HCT116 (cell line): ENCODE measurements around the gene GFPT2. TPM values are rescaled to one million over a fixed set of nuclear protein-coding genes. Genes with fewer than 3 reads are reported as not detected.
A peak's percentile ranks its signal among the peaks of the same experiment; 100 is the strongest.

Experiments
- ATAC-seq: fragments of 200-7000 bp; cut with Tn5 transposase; 2 replicates; pipeline ENCODE4 v1.9.1; 2020; ENCODE audit warnings: mild to moderate bottlenecking, moderate library complexity
- BruUV-seq: library from RNA; stranded (reverse); fragments of 400-500 nt; replicated peaks from 2 replicates; lab custom pipeline; 2021; lab: Mats Ljungman, UMichigan
- CTCF ChIA-PET: fragments of 300-600 bp; sonication (Branson Sonifier 250); formaldehyde crosslinking; loops from one replicate; lab custom pipeline; 2021; ENCODE audit warnings: antibody characterized with exemption; lab: Charles Lee
- POLR2A ChIA-PET: fragments of 300-600, 350-600 bp; sonication (Branson Sonifier 250); formaldehyde crosslinking; loops from one replicate; lab custom pipeline; 2021; ENCODE audit warnings: antibody characterized with exemption; lab: Charles Lee
- RAD21 ChIA-PET, 2 experiments: fragments of 300-600 bp; sonication (Branson Sonifier 250); formaldehyde crosslinking; loops; one replicate each; lab custom pipeline; 2023; ENCODE audit warnings: low total read pairs in 2 of 2; ENCODE audit not compliant: uncharacterized antibody in 2 of 2, unreplicated experiment in 2 of 2, low non-redundant PET in 1 of 2; lab: Charles Lee
- DNase-seq: peaks from one replicate; pipeline ENCODE4 v3.0.0-alpha.2; 2010; ENCODE audit warnings: low read depth, low spot score
- H2AFZ ChIP-seq: fragments of 200-600 bp; shearing (Covaris generic), sonication (generic); 2 replicates; pipeline ENCODE4 v1.6.1; 2017; ENCODE audit warnings: low read depth, mixed run types, mixed read lengths, antibody characterized with exemption, low read length; ENCODE audit not compliant: poor library complexity, severe bottlenecking
- H3K27ac ChIP-seq: 2 replicates; pipeline ENCODE4 v1.5.1; 2012; ENCODE audit warnings: low read depth, low read length
- H3K27me3 ChIP-seq: fragments of 200-600 bp; sonication (generic); 2 replicates; pipeline ENCODE4 v1.6.1; 2016; ENCODE audit warnings: mixed run types, low read length, mixed read lengths; ENCODE audit not compliant: insufficient read depth
- H3K36me3 ChIP-seq, 2 experiments: fragments of 200-500 bp in 1 of 2; fragments of 200-600 bp in 1 of 2; sonication (Bioruptor generic) in 1 of 2; sonication (generic) in 1 of 2; 2 replicates each; pipeline versions ENCODE4 v1.5.1 to v1.6.1; 2014 to 2016; ENCODE audit warnings: low read length in 2 of 2, inconsistent platforms in 1 of 2, mixed read lengths in 1 of 2, mixed run types in 1 of 2; ENCODE audit not compliant: insufficient read depth in 2 of 2, control insufficient read depth in 1 of 2
- H3K4me1 ChIP-seq, 2 experiments: fragments of 200-600 bp in 1 of 2; sonication (generic) in 1 of 2; 2 replicates each; pipeline versions ENCODE4 v1.5.1 to v1.6.1; 2012 to 2017; ENCODE audit warnings: low read length in 2 of 2, inconsistent platforms in 1 of 2, mild to moderate bottlenecking in 1 of 2, mixed read lengths in 1 of 2, mixed run types in 1 of 2, moderate library complexity in 1 of 2; ENCODE audit not compliant: insufficient read depth in 2 of 2, control insufficient read depth in 1 of 2
- H3K4me2 ChIP-seq: fragments of 200-600 bp; sonication (generic); 2 replicates; pipeline ENCODE4 v1.6.1; 2017; ENCODE audit warnings: mixed run types, low read length, mixed read lengths
- H3K4me3 ChIP-seq, 2 experiments: fragments of 200-600 bp in 1 of 2; sonication (generic) in 1 of 2; replicated peaks in 1 of 2; 2 replicates each; pipeline ENCODE4 v1.5.1; 2011 to 2016; ENCODE audit warnings: low read length in 2 of 2, control low read depth in 1 of 2, low read depth in 1 of 2, mild to moderate bottlenecking in 1 of 2, mixed read lengths in 1 of 2, mixed run types in 1 of 2
- H3K79me2 ChIP-seq: fragments of 200-600 bp; sonication (generic); 2 replicates; pipeline ENCODE4 v1.6.1; 2017; ENCODE audit warnings: mild to moderate bottlenecking, mixed run types, low read length, moderate library complexity, mixed read lengths; ENCODE audit not compliant: insufficient read depth
- H3K9ac ChIP-seq: fragments of 200-600 bp; sonication (generic); 2 replicates; pipeline ENCODE4 v1.6.1; 2016; ENCODE audit warnings: low read length, mixed read lengths
- H3K9me2 ChIP-seq: fragments of 200-600 bp; sonication (generic), shearing (Covaris generic); 2 replicates; pipeline ENCODE4 v1.6.1; 2017; ENCODE audit warnings: mixed run types, mild to moderate bottlenecking, moderate library complexity; ENCODE audit not compliant: insufficient read depth
- H3K9me3 ChIP-seq, 2 experiments: fragments of 200-500 bp in 1 of 2; fragments of 200-600 bp in 1 of 2; sonication (Bioruptor generic) in 1 of 2; sonication (generic) in 1 of 2; 2 replicates each; pipeline ENCODE4 v1.6.1; 2014 to 2017; ENCODE audit warnings: low read length in 2 of 2, mixed read lengths in 2 of 2, inconsistent platforms in 1 of 2, low read depth in 1 of 2, mild to moderate bottlenecking in 1 of 2, mixed run types in 1 of 2, moderate library complexity in 1 of 2; ENCODE audit not compliant: control insufficient read depth in 1 of 2, insufficient read depth in 1 of 2
- H4K20me1 ChIP-seq: fragments of 200-600 bp; sonication (generic), shearing (Covaris generic); 2 replicates; pipeline ENCODE4 v1.6.1; 2017; ENCODE audit warnings: mixed run types, mild to moderate bottlenecking, moderate library complexity; ENCODE audit not compliant: insufficient read depth
- ATF3 ChIP-seq: IDR thresholded peaks from 2 replicates; pipeline ENCODE4 v1.6.1; 2012
- CBX3 ChIP-seq: IDR thresholded peaks from 2 replicates; pipeline ENCODE4 v1.6.1; 2012; ENCODE audit warnings: low read depth
- JUND ChIP-seq: IDR thresholded peaks from 2 replicates; pipeline ENCODE4 v1.6.1; 2012
- MAX ChIP-seq: IDR thresholded peaks from 2 replicates; pipeline ENCODE4 v1.6.1; 2012
- SP1 ChIP-seq: IDR thresholded peaks from 2 replicates; pipeline ENCODE4 v1.6.1; 2012; ENCODE audit warnings: low read depth
- YY1 ChIP-seq: IDR thresholded peaks from 2 replicates; pipeline ENCODE4 v1.6.1; 2011; ENCODE audit warnings: low read length, low read depth, moderate library complexity, mild to moderate bottlenecking; ENCODE audit not compliant: insufficient replicate concordance; ENCODE audit errors: extremely low read depth
- intact Hi-C: fragments of 100-400 bp; cut with micrococcal nuclease; formaldehyde crosslinking; loops from 2 replicates; pipeline ENCODE4 v1.10.0; 2022
- total RNA-seq: library from RNA; stranded (reverse); gene quantifications from one replicate; pipeline ENCODE4 v1.2.1, GENCODE V29; 2021; ENCODE audit not compliant: unreplicated experiment
- TF ChIP-seq, protein P1 (sequence below): IDR thresholded peaks from 2 replicates; pipeline ENCODE4 v1.6.1; 2011; ENCODE audit warnings: mild to moderate bottlenecking, low read length, moderate library complexity; ENCODE audit not compliant: insufficient replicate concordance; ENCODE audit errors: extremely low read depth

Gene GFPT2
- total RNA-seq, 1 experiment from 2014 or later, result 16.1 TPM

DNA sequence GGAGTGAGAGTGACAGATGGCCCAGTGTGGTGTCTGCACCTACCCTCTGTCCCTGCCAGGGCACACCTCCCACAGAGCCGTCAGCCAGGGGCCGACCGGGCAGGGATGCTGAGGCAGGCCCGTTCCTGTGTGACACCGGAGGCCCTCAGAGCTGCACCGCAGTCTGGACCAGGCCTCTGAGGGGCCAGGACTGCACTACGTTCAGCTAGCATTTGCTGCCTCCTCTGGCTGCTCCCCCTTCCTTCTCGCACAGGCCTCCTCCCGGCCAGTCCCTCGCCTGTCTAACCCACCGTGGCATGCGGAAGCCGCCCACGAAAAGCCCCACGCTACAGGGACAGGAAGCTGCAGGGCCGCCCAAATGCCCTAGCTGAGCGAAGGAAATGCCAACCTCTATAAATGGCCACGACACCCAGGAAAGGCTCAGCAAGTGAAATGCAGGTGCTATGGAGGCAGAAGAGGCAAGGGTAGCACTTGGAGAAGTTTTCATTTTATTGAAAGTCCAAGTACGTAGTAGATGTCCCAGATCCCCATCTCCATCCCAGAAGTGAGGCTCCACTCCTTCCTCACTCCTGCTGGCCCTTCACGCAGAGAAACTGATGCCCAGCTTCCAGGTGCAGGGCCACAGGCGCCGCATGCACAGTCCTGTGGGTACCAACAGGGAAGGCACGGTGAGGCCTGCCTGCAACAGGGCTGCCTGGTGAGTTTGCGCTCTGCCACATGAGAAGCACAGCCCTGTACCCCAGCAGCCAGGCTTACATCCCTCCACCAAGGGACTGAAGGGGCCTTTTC, 99.9 kb downstream of the GFPT2 start:
- no peak; the same call in 1 of the 2 replicates for ATAC-seq
- peak; percentile 71 for TF ChIP-seq CBX3
- TF ChIP-seq, protein P1, sequence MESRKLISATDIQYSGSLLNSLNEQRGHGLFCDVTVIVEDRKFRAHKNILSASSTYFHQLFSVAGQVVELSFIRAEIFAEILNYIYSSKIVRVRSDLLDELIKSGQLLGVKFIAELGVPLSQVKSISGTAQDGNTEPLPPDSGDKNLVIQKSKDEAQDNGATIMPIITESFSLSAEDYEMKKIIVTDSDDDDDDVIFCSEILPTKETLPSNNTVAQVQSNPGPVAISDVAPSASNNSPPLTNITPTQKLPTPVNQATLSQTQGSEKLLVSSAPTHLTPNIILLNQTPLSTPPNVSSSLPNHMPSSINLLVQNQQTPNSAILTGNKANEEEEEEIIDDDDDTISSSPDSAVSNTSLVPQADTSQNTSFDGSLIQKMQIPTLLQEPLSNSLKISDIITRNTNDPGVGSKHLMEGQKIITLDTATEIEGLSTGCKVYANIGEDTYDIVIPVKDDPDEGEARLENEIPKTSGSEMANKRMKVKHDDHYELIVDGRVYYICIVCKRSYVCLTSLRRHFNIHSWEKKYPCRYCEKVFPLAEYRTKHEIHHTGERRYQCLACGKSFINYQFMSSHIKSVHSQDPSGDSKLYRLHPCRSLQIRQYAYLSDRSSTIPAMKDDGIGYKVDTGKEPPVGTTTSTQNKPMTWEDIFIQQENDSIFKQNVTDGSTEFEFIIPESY, result no peak
- TF ChIP-seq, all 23 proteins: peak for 1
- RAD21 ChIA-PET, result no interaction called here
- no peaks in the 10 kb centered on the region for H3K79me2 ChIP-seq
- BruUV-seq, result no TSS peak
- H3K4me1 ChIP-seq, result no peaks in the 10 kb centered on the region
- no peak overlapping the region for H2AFZ ChIP-seq
- POLR2A ChIA-PET, result no interaction called here
- no peaks in the 10 kb centered on the region for H3K27me3 ChIP-seq
- no peaks in the 10 kb centered on the region for H4K20me1 ChIP-seq
- H3K9me2 ChIP-seq, result no peaks in the 10 kb centered on the region
- H3K4me3 ChIP-seq, result no peak overlapping the region
- peaks cover 0 to 39% of the 10 kb centered on the region in 2 experiments; a peak in 3 of 4 replicates for H3K36me3 ChIP-seq
- peaks cover 33 to 54% of the 10 kb centered on the region in 2 experiments; a peak in 2 of 4 replicates for H3K9me3 ChIP-seq
- intact Hi-C loops, result no loop called here
- H3K9ac ChIP-seq, result no peak overlapping the region
- H3K27ac ChIP-seq, result no peak overlapping the region
- H3K4me2 ChIP-seq, result no peak overlapping the region
- DNase-seq, result no peak
- CTCF ChIA-PET, result no interaction called here

DNA sequence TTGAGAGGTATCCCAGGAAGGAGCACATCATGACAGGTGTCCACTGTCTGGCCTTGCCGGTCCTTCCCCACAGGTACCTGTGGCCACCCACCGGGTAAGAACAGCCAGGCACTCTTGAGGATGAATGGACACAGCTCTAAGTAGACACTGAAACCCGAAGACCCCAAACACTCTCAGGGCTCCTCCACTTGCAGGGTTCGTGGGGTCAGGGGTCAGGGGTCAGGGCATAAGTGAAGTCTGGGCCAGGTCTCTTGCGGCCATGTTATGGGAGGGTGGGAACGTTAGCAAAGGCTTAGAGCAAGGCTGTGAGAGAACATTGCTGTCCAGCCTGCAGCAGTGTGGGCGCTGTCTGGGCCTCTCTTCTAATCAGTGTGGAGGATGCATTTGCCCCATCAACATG, 101.2 kb downstream of the GFPT2 start:
- Histone ChIP-seq H3K9me2 (no peaks in the 10 kb centered on the region), H3K4me2 (no peak overlapping the region), H3K36me3 (peaks cover 5 to 37% of the 10 kb centered on the region in 2 experiments), H2AFZ (no peak overlapping the region), H3K27me3 (no peaks in the 10 kb centered on the region), H4K20me1 (no peaks in the 10 kb centered on the region), H3K4me3 (no peak overlapping the region), H3K79me2 (no peaks in the 10 kb centered on the region), H3K27ac (no peak overlapping the region)
- ChIA-PET POLR2A (no interaction called here), RAD21 (no interaction called here), CTCF (no interaction called here)
- intact Hi-C loops, result no loop called here
- no peak for ATAC-seq
- TF ChIP-seq SP1 (no peak), YY1 (no peak), ATF3 (no peak), JUND (no peak), MAX (no peak)
- TF ChIP-seq, all 23 proteins: peak for 0
- DNase-seq, result no peak
- Histone ChIP-seq H3K9me3 (peaks cover 22 to 41% of the 10 kb centered on the region in 2 experiments; a peak in 2 of 4 replicates), H3K9ac (no peak overlapping the region), H3K4me1 (no peaks in the 10 kb centered on the region)
- BruUV-seq, result no TSS peak
